ENCODE data around the gene FRMD4A.

DNA sequence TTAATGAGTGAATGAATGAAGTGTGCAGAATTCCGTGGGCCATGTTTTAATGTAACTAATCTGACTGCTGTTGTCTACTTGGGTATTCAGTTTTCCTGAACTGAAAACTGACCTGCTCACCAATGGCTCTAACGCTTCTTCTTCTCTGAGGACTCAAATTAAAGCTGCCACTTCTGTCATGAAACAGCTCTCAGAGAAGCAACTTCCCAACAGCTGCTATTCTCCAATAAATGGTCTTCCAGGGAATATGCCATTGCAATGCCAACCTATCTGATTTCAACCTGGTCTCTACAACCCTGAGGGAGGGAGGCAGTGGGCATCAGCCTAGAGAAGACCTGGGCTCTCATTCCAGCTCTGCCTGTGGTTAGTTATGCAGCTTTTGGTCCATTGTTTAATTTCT lies 69.4 kb downstream of the FRMD4A start:
- TF ChIP-seq, protein P1, sequence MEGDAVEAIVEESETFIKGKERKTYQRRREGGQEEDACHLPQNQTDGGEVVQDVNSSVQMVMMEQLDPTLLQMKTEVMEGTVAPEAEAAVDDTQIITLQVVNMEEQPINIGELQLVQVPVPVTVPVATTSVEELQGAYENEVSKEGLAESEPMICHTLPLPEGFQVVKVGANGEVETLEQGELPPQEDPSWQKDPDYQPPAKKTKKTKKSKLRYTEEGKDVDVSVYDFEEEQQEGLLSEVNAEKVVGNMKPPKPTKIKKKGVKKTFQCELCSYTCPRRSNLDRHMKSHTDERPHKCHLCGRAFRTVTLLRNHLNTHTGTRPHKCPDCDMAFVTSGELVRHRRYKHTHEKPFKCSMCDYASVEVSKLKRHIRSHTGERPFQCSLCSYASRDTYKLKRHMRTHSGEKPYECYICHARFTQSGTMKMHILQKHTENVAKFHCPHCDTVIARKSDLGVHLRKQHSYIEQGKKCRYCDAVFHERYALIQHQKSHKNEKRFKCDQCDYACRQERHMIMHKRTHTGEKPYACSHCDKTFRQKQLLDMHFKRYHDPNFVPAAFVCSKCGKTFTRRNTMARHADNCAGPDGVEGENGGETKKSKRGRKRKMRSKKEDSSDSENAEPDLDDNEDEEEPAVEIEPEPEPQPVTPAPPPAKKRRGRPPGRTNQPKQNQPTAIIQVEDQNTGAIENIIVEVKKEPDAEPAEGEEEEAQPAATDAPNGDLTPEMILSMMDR (IDR thresholded peaks at IDR 0.05) = no peak
- TF ChIP-seq EP300 (IDR thresholded peaks at IDR 0.05) = no peak
- TF ChIP-seq POLR2A (IDR thresholded peaks at IDR 0.05) = no peak
